CD4-positive, alpha-beta T cell treated with Interleukin-2 at 100 ng/mL for 4 hours (primary cell): ENCODE measurements around the gene ZNG1C.
"Not testable (repeated sequence)": the region's sequence is repeated elsewhere in the genome, so short reads cannot be mapped to it uniquely, and the experiment has no call there.

Source experiments
- DNase-seq: peaks from one replicate; pipeline ENCODE4 v3.0.0-alpha.2; 2020; ENCODE audit warnings: low spot score

ZNG1C gene

DNA sequence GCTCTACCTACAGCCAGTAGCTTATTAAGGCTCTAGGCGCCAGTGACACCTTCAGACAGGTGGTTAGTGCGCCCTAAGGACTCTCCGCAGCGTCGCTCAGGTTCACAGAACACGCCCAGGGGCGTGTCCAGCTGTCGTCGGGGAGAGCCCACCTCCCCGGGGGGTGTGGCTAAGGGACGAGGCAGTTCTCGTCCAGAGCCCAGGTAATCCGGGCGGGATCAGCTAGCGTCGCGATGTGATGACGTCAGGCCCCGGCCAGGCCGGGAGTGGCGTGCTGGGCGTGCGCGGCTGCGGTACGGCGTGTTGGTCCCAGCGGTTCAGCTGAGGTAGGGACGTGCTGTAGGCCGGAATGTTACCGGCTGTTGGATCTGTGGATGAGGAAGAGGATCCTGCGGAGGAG lies at the start of gene ZNG1C:
Gene ZNG1C, plus strand, starts transcription at position 301 of the 400 bp plus-strand sequence. Its CDS starts 49 bp downstream, at position 350.
- not testable (repeated sequence) for DNase-seq

DNA sequence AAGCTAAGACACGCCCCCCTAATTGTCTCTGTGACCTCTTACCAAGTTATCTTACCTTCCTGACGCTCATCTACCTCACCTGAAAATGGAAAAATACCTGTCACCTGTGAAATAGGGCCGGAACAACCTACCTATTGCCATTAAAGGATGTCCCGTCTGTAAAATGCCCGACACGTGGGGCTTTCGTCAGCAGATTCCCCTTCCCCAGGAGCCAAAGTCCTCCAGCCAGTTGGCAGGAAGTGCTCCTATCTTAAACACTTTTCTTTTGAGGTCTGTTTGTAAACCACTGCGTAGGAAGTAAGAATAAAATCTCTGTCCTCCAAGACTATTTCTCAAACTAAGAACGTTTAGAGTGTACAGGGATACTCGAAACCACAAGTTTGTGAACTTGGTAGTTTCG lies 654 bp downstream of the ZNG1C start:
- not testable (repeated sequence) for DNase-seq

DNA sequence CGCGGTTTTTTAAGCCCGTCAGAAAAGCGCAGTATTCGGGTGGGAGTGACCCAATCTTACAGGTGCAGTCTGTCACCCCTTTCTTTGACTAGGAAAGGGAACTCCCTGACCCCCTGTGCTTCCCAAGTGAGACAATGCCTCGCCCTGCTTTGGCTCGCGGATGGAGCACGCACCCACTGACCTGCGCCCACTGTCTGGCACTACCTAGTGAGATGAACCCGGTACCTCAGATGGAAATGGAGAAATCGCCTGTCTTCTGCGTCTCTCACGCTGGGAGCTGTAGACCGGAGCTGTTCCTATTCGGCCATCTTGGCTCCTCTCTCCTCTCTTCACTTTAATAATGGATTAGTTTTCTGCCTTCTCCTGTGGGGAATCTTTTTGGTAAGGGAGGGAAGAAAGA lies 39.3 kb downstream of the ZNG1C start:
- not testable (repeated sequence) for DNase-seq

DNA sequence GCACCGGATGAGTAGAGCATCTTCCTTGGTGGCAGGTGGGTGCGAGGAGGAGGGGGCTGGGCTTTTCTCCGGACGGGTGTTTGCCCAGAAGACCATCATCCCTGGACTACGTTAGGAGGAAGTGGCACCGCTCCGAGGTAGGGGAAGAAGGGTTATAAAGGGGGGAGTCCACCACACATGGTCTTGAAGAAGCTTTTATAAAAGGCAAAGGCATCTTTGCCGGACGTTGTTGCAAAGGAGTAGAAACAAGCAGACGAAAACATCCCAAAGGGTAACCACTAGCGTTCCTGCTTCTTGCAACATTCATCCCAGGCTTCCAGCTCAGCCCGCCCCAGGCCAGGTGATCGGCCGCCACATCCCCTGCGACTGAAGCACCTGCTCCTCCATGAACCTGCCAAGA lies 60.8 kb downstream of the ZNG1C start, which contains the start of gene FOXD4L3:
Gene FOXD4L3, plus strand, starts transcription at position 301 of the 400 bp plus-strand sequence. Its CDS starts 85 bp downstream, at position 386.
- not testable (repeated sequence) for DNase-seq

DNA sequence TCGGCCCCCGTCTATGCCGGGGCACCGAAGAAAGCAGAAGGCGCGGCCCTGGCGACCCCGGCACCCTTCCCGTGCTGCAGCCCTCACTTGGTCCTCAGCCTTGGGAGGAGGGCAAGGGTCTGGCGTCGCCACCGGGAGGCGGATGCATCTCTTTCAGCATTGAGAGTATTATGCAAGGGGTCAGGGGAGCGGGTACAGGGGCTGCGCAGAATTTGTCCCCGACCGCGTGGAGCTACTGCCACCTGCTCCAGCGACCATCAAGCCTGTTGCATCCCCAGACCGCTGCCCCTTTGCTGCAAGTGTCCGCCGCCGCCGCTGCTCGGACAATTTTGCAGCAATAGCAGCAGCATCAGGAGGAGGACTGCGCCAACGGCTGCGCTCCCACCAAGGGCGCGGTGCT lies 62.0 kb downstream of the ZNG1C start:
- not testable (repeated sequence) for DNase-seq

DNA sequence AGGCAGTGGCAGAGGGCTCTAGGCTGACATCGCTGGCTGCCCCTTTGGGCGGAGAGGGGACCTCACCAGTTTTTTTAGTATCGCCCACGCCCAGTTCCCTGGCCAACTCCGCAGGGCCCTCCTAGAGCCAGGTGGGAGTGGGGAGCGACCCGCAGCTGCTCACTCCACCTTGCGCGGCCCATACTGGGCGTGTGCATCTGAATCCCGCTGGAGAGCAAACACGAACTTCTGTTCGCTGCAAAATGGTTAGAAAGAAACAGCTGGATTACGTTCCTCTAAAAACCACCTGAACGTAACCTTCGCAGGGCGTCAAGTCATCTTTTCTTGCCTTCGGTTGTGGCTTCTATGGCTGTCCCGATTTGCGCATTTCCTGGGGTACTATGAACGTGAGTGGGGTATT lies 62.4 kb downstream of the ZNG1C start:
- DNase-seq, result not testable (repeated sequence)

DNA sequence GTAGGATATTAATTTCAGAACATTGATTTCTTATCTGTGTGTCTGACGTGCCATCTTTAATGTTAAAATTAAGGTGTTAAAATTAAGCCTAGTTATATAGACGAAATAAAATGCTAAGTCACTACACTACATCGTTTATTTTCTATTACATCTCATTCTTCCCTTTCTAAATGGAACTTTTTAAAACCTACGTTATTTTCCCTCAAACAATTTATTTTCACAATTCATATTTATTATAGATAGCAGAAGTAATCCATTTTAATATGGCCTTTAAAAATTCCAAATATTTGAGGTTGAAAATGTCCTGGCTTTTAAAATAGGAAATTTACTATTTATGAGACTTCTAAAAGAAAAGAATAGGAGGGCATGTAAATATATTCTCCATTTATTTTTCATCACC lies 63.0 kb downstream of the ZNG1C start:
- DNase-seq, result not testable (repeated sequence)

DNA sequence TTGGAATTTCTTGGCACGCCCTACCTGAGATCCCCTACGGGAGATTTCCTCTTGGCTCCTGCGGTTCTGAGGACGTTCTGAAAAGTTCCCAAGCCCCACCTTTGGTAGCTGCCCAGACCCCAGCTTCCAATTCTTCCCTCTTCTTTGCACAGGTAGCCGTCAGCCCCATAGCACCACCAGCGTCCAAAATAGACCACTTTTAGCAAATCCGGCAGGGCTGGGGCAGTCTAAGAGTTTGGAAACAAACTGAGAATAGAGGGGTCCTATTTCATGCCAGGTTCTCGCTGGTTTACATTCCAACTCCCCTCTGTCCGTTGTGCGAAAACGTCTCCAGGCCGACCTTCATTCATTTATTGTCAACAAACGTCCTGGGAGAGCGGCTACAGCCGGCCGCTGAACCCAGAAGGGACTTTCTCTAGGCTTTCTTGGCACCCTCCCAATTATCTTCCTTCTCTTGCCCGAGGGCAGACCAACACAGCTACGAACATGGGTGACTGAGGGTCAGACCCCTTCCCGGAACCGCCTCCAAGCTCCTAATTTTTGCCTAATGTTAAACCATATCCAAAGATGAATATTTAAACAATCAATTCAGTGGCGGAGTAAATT lies 64.0 kb downstream of the ZNG1C start:
- not testable (repeated sequence) for DNase-seq

DNA sequence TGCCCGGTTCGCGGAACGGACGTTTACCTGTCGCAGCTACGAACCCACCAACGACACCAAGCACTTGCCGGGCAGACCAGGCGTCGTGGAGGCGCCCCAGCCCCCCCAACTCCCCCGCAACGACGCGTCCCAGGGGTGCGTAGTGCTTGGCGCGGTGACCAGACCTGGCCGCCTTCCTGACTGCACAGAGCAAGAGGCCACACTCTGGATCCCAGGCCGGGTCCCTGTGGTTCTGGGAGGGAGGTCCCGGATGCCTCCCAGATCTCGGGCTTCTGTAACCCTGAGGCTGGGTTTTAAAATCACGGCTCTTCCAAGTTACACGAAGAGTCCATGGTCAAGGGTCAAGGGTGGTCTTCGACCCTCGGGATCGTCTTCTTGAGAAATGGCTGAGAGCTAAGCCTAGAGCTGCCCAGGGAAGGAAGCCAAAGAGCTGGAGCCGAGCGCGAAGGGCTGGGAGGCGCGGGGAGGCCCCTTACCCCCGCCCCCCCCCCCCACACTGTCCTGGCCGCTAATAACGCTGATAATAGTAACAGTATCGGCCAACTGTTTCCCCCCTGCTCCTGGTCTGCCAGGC lies 64.7 kb downstream of the ZNG1C start:
- DNase-seq, result not testable (repeated sequence)

DNA sequence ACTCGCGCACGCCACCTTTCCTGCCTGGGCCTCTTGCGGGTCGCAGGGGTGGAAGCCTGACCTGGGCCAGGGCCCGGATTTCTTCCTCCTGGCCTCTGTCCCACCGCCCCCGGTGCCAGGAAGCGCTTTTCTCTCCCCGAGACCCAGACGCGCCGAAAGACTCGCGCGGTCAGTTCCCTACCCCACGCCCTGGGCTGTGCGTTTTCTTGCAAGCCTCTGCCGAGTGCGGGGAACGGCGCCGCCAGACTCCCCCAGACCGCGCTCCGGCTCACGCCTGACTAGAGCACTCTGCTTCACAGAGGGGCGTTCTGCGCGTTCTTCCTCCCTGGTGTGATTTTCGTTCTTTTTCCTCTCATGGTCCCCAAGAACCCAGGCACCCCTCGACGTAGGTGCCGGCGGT lies 65.3 kb downstream of the ZNG1C start:
- DNase-seq, result not testable (repeated sequence)

DNA sequence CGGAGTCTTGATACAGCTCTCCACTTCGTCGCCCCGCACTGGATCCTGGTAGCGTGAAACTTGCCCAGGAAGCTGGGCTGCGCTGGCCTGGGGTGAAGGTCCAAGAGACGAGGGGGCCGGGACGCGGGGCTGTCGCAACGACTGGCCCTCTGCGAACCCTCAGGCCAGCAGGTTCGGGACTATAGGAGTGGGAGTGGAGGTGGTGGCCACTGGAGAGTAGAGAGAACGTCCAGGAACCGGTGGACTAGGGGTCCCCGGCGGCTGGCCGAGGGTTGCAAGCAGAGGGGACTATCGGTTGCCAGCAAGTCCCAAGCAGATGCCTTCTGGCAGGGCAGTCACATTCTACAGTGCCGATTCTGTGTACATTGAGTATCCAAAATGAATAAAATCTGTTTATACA lies 65.9 kb downstream of the ZNG1C start:
- not testable (repeated sequence) for DNase-seq

DNA sequence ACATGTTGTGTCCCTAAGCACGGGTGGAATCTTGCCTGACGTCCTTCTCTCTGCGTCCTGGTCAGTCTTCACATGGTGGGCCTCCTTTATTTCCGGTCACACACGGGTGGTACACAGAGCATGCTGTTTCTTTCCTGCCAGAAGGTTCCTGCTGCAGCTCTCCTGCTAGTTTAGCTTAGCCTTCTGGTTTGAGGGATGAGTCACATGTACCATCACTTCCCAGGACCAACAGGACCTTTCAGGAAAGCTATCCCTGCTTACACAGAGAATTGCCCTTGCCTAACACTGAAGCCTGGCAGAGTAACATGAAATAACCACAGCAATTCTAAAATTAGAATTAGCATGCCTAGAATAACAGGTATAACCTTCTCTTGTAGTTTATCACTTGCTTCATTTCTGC lies 69.4 kb downstream of the ZNG1C start:
- DNase-seq, result not testable (repeated sequence)

DNA sequence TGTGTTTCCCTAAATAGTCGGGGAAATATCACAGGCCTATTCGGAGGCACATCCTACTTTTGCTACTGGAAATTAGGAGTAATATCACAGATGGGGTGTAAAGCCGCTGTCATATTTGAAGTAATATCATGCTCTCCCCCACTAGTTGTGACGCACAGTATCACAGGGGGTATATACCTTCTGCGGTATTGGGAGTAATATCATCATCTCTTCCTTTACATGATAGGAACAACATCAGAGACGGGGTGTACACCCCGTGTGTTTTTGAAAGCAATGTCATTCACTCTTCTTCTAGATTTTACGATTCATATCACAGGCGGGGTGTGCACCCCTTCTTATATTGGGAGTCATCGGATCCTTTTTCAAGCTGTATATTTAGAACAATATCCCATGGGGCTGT lies 76.4 kb downstream of the ZNG1C start:
- DNase-seq, result not testable (repeated sequence)

DNA sequence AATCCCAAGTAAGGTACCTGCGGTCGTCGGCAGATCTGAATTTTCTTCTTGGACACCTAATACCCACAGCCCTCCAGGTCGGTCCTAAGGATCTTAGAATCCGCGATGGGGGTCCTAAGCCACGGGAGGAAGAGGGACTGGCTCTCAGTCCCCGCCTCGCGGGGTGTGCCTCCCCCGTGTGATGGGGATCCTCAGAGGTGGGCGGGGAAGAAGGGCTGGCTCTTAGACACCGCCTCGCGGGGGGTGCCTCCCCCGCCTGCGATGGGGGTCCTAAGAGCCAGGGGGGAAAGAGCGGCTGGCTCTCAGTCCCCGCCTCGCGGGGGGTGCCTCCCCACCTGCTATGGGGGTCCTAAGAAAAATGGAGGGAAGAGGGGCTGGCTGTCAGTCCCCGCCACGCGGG lies 82.0 kb downstream of the ZNG1C start:
- not testable (repeated sequence) for DNase-seq

DNA sequence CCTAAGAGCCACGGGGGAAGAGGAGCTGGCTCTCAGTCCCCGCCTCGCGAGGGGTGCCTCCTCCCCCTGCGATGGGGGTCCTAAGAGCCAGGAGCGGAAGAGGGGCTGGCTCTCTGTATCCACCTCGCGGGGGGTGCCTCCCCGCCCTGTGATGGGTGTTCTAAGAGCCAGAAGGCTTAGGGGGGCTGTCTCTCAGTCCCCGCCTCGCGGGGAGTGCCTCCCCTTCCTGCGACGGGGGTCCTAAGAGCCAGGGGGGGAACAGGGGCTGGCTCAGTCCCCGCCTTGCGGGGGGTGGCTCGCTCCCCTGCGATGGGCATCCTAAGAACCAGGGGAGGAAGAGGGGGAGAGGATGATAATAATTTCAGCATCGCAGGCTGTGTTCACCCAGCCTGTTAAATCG lies 82.7 kb downstream of the ZNG1C start:
- not testable (repeated sequence) for DNase-seq

DNA sequence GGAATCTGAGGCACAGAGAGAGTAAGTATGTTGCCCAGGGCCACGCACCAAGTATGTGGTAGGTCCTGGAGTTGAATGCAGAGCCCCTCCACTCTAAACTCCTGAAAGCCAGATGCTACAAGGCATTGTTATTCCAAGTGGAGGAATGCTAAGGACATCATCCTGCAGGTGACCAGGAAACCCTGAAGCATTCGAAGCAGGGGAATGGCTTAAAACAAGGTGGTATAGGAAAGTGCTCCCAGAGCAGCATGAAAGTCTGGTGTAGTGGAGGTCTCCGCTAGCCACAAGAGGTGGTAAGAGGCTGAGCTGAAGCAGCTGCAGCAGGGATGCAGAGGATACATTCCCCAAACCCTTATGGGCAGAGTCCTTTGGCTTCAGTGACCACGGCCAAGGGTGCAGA lies 87.3 kb downstream of the ZNG1C start:
- not testable (repeated sequence) for DNase-seq

DNA sequence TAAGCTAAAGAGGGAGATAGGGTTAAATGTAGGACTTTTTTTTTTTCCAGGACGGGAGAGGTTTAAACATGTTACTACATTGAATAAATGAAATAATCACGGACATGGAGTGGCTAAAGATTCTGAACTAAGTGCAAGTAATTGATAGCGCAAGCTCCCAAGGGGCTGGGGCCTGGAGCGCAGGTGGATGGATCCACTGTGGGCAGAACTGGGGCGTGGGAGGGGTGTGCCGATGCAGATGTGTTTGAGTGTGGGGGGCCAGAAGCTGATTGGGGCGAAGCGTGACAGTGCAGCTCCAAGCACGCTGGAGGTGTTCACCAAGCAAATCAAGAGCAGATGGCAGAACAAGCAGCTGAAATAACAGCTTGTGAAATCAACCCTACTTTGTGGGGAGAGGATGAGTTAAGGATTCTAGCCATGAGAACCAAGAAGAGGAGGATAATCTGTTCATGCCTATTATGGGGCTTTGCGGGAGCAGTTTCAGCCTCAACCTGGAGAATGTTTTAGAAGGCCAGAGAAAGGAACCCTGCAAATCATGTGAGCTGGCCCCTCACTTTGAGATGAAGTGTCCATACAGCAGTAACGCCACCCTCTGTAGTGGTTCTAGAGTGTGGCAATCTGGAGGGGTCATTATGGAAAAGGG lies 88.9 kb downstream of the ZNG1C start:
- not testable (repeated sequence) for DNase-seq

DNA sequence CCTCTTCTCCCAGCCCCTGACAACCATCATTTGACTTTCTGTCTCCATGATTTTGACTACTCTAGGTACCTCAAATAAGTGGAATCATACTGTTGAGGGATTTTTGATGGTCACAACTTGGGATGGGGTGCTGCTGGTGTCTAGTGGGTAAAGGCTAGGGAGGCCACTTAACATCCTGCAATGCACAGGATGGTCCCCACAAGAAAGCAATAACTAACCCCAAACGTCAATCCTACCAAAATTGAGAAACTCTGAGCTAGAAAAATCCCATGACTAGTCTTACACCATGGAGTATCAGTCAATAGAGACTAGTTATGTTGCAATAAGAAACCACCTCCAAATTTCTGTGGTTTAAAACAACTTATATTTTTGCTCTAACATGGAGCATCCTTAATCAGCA lies 90.3 kb downstream of the ZNG1C start:
- DNase-seq, result not testable (repeated sequence)

DNA sequence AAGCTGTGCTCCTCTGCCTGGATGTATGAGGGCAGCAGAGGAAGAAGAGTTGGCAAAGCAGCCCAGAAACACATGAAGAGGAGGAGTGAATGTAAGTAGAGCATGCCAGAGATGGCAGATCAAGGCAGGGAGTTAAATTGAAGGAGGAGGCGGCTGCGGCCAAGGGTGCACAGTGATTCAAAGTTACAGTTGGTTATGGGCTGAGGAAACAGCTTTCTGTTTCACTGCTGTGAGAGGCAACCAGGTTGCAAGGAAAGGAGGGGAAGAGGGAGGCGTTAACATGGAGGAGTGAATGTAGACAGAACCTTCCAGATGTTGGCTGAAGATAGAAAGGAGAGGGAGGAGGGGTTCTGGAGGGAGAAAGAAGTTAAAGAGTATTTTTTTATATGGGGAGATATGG lies 94.2 kb downstream of the ZNG1C start:
- DNase-seq, result not testable (repeated sequence)

DNA sequence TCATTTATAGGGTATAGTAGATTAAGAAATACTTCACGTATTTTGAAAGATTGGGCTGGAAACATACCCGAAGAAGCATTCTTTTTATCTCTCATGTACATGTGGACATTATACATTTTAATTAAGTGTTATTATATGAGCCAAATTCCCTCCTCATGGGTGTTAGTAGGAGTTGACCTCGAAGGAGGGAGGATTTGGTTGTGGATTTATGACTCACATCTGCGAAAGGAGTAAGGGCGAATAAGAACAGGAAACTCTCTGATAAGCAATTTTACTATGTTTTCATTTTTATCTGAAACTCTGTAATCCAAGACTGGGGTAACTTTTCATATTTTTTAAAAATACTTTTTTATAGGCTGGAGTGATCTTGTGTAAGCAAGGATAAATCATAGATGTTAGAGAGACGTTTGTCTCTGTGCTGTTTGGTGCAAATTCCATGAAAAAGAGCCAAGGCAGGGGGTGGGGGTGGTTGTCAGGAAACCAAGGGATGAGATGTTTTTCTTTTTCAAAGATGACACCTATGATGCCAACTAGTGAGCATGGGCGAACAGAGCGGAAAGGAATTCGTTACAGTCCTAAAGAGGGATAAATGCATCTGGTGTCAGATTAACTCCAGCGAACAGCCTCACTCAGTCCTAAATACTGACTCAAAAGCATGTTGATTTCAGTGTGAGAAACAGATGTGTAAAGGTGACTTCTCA lies 95.0 kb downstream of the ZNG1C start:
- DNase-seq, result not testable (repeated sequence)

DNA sequence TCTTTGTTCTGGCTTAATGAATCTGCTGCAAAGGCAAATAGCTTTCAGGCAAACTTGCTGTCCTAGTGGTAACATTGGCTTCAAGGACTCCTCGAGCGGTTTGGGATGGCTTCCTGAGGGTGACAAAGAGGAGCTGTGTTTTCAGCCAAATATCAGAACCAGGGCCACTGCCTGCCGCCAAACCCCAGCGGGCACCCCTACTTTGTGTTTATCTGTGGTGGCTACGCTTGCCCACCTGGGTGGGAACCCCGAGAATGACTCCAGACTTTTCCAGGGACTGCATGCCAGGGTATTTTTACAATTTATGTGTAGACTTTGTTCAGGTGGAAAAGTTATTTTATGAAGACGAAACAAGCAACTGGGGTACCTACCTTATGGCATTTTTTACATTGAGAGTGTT lies 96.2 kb downstream of the ZNG1C start:
- not testable (repeated sequence) for DNase-seq

DNA sequence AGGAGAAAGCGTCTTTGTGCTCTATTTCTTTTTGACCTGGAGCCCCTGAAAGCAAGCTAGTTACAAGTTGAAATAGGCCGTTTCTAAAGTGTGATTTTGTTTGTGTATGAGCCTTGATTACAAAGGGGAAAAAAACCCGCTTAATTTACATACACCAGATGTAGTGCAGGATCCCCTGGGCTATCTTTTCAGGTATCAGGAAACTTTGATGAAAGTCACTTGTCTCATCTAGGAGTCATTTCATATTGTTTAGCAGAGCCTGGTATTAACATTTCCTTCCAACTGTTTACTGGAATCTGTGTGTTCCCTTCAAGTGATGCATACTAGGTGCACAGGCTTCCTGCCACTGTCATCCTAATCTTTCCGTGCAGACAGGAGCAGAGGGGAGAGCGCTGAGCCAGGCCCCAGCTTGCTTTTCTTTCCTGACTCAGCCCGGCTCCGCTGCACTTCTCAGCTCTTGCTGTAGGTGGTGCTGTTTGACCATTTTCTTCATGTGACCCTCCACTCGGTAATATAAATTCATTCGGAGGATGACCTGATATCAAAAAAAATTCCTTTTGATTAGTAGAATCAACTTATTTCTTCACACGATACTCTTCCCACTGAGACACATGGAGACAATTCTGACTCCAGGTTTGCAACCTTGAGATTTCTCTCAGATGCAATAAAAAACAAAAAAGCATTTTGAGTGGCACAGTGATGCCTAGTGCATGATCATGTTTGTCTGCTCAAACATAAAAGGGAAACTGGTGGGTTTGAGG lies 100.7 kb downstream of the ZNG1C start:
- DNase-seq, result not testable (repeated sequence)
